ENCODE measurements around the gene GNA14. TPM values are rescaled to one million over a fixed set of nuclear protein-coding genes. Genes with fewer than 3 reads are reported as not detected.

GNA14 gene
- total and polyA plus RNA-seq, 4 donors, result 3.3 to 6.1 (median 4.9) TPM

GRCh38 chr9:77531400-77531799 lies 116.7 kb downstream of the GNA14 start:
- no peaks in the 10 kb centered on the region for H3K36me3 ChIP-seq (ENCODE audit: control insufficient read depth, insufficient read depth, low read length)
- no peak overlapping the region for H3K4me3 ChIP-seq (ENCODE audit: low read depth, low read length)
- no peaks in the 10 kb centered on the region for H3K27me3 ChIP-seq (ENCODE audit: control insufficient read depth, insufficient read depth, low read length)
- WGBS (ENCODE audit: insufficient coverage), result 100% methylated on average over 3 of the region's 4 CpGs
- H3K4me1 ChIP-seq (ENCODE audit: control insufficient read depth, insufficient read depth, low read length), result peaks cover 10% of the 10 kb centered on the region
- no peaks in the 10 kb centered on the region for H3K9me3 ChIP-seq (ENCODE audit: control insufficient read depth, insufficient read depth, low read length)
- DNase-seq (ENCODE audit: low read depth in 4 of 6, low spot score in 6 of 6), result no peak
- no peak overlapping the region for H3K27ac ChIP-seq (ENCODE audit: low read depth, low read length)

DNA sequence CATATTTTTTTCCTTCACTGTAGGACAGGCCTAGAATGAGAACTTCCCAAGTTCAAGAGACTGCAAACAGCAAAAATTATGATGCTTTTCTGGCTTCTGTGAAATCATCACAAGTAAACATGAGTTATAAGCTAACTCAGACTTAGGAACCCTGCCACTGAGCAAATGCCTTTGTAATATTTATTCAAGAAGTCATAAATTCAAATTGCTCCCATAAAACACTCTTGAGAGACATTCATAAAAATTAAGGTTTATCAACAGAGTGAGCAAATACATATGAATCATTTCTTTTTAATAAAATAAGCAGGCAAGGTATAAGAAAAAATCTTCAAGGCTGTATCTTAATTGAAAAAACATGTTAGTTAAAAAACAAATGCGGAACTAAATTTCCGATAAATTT lies 124.2 kb downstream of the GNA14 start:
- H3K9me3 ChIP-seq (ENCODE audit: control insufficient read depth, insufficient read depth, low read length), result no peaks in the 10 kb centered on the region
- no peak overlapping the region for H3K27ac ChIP-seq (ENCODE audit: low read depth, low read length)
- no peaks in the 10 kb centered on the region for H3K36me3 ChIP-seq (ENCODE audit: control insufficient read depth, insufficient read depth, low read length)
- no peaks in the 10 kb centered on the region for H3K27me3 ChIP-seq (ENCODE audit: control insufficient read depth, insufficient read depth, low read length)
- peak in 1 of 6 donors; percentile 68 for DNase-seq (ENCODE audit: low read depth in 4 of 6, low spot score in 6 of 6)
- peaks cover 9% of the 10 kb centered on the region for H3K4me1 ChIP-seq (ENCODE audit: control insufficient read depth, insufficient read depth, low read length)
- no CpG with 5 or more reads among the region's 2 CpGs for WGBS (ENCODE audit: insufficient coverage)
- H3K4me3 ChIP-seq (ENCODE audit: low read depth, low read length), result no peak overlapping the region

DNA sequence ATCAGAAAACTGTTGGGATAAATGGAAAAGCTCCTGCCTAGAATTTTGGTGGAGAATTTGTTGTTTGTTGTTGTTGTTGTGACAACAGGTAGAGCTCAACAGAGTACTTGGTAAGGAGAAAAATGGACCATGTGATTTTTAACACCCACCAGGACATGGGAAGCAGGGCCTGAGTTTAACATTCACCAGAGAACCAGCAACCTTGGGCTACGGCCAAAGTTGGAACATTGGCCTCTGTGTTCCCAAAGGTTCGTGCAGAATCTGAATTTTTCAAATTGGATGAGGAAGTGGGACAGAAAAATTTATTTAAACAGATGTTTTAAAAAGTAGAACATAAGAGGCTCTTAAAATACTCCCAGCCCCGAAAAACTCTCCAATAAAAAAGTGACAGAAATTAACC lies 127.0 kb downstream of the GNA14 start:
- DNase-seq (ENCODE audit: low read depth in 4 of 6, low spot score in 6 of 6), result peak in 5 of 6 donors; percentile 52 to 79 (median 64)
- Histone ChIP-seq H3K4me1 (ENCODE audit: control insufficient read depth, insufficient read depth, low read length) (peaks cover 9% of the 10 kb centered on the region), H3K27ac (ENCODE audit: low read depth, low read length) (peak overlapping the region; percentile 10), H3K27me3 (ENCODE audit: control insufficient read depth, insufficient read depth, low read length) (no peaks in the 10 kb centered on the region), H3K36me3 (ENCODE audit: control insufficient read depth, insufficient read depth, low read length) (no peaks in the 10 kb centered on the region), H3K9me3 (ENCODE audit: control insufficient read depth, insufficient read depth, low read length) (no peaks in the 10 kb centered on the region), H3K4me3 (ENCODE audit: low read depth, low read length) (no peak overlapping the region)
- WGBS (ENCODE audit: insufficient coverage), result no CpG with 5 or more reads among the region's 3 CpGs

DNA sequence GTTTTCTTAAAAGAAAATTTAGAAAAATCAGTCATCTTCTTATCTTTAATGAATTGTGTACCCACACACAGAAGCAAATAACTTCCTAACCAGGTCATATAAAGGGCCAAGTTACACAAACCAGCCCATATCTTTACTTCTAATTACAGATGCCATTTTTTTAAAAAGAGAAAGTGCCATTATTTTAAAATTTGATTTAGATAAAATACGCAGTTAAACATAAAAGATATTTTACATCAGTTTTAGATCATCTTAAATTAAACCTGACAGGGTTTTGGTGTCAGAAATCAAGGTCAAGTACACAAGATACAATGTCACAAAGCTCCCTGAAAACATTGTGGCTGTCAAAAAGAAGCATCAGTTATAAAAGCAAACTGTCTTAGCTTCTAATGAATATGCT lies 129.4 kb downstream of the GNA14 start:
- no peaks in the 10 kb centered on the region for H3K27me3 ChIP-seq (ENCODE audit: control insufficient read depth, insufficient read depth, low read length)
- H3K4me3 ChIP-seq (ENCODE audit: low read depth, low read length), result no peak overlapping the region
- H3K27ac ChIP-seq (ENCODE audit: low read depth, low read length), result no peak overlapping the region
- no peaks in the 10 kb centered on the region for H3K9me3 ChIP-seq (ENCODE audit: control insufficient read depth, insufficient read depth, low read length)
- no CpG with 5 or more reads among the region's 1 CpG for WGBS (ENCODE audit: insufficient coverage)
- no peaks in the 10 kb centered on the region for H3K36me3 ChIP-seq (ENCODE audit: control insufficient read depth, insufficient read depth, low read length)
- H3K4me1 ChIP-seq (ENCODE audit: control insufficient read depth, insufficient read depth, low read length), result peaks cover 9% of the 10 kb centered on the region
- no peak for DNase-seq (ENCODE audit: low read depth in 4 of 6, low spot score in 6 of 6)

- Histone ChIP-seq H3K27ac (ENCODE audit: low read depth, low read length) (no peak overlapping the region), H3K4me3 (ENCODE audit: low read depth, low read length) (no peak overlapping the region), H3K9me3 (ENCODE audit: control insufficient read depth, insufficient read depth, low read length) (no peaks in the 10 kb centered on the region), H3K36me3 (ENCODE audit: control insufficient read depth, insufficient read depth, low read length) (no peaks in the 10 kb centered on the region), H3K27me3 (ENCODE audit: control insufficient read depth, insufficient read depth, low read length) (no peaks in the 10 kb centered on the region), H3K4me1 (ENCODE audit: control insufficient read depth, insufficient read depth, low read length) (peaks cover 5% of the 10 kb centered on the region)
- peak in 1 of 6 donors; percentile 26 for DNase-seq (ENCODE audit: low read depth in 4 of 6, low spot score in 6 of 6)
- 60% methylated on average over 1 of the region's 6 CpGs for WGBS (ENCODE audit: insufficient coverage)
These were observed 131.3 kb downstream of the GNA14 start for GRCh38 chr9:77516781-77517180.

GRCh38 chr9:77514886-77515711 lies 133.0 kb downstream of the GNA14 start:
- H3K27ac ChIP-seq (ENCODE audit: low read depth, low read length), result peak overlapping the region; percentile 13

DNA sequence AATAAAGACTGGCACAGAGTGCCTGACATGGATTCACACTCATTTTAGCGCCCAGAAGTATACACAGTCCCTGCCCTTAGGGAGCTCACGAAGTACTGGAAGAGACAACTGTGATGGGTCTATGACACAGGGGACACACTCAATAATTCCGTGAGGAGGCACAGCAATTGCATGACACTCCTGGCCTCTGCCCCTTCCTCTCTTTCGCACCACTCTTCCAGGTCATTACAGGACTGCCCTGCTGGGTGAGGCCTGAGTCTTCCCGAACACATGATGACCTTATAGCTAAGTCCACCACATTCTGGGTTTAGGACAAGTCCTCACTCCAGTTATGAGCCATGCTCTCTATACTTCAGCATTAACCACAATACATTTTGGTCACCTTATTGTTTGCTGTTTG lies 134.7 kb downstream of the GNA14 start:
- DNase-seq (ENCODE audit: low read depth in 4 of 6, low spot score in 6 of 6), result no peak
- peaks cover 3% of the 10 kb centered on the region for H3K4me1 ChIP-seq (ENCODE audit: control insufficient read depth, insufficient read depth, low read length)
- no peaks in the 10 kb centered on the region for H3K36me3 ChIP-seq (ENCODE audit: control insufficient read depth, insufficient read depth, low read length)
- 96% methylated on average over 5 of the region's 5 CpGs for WGBS (ENCODE audit: insufficient coverage)
- no peaks in the 10 kb centered on the region for H3K9me3 ChIP-seq (ENCODE audit: control insufficient read depth, insufficient read depth, low read length)
- no peak overlapping the region for H3K4me3 ChIP-seq (ENCODE audit: low read depth, low read length)
- no peak overlapping the region for H3K27ac ChIP-seq (ENCODE audit: low read depth, low read length)
- no peaks in the 10 kb centered on the region for H3K27me3 ChIP-seq (ENCODE audit: control insufficient read depth, insufficient read depth, low read length)

More at GRCh38 chr9:77514886-77515711, 133.0 kb downstream of the GNA14 start:
- H3K4me1 ChIP-seq (ENCODE audit: control insufficient read depth, insufficient read depth, low read length), result peaks cover 3% of the 10 kb centered on the region
- H3K4me3 ChIP-seq (ENCODE audit: low read depth, low read length), result no peak overlapping the region
- no peaks in the 10 kb centered on the region for H3K36me3 ChIP-seq (ENCODE audit: control insufficient read depth, insufficient read depth, low read length)
- no peaks in the 10 kb centered on the region for H3K9me3 ChIP-seq (ENCODE audit: control insufficient read depth, insufficient read depth, low read length)
- no peaks in the 10 kb centered on the region for H3K27me3 ChIP-seq (ENCODE audit: control insufficient read depth, insufficient read depth, low read length)
- 64% methylated on average over 7 of the region's 9 CpGs for WGBS (ENCODE audit: insufficient coverage)
- DNase-seq (ENCODE audit: low read depth in 4 of 6, low spot score in 6 of 6), result peak in 1 of 6 donors; percentile 23

DNA sequence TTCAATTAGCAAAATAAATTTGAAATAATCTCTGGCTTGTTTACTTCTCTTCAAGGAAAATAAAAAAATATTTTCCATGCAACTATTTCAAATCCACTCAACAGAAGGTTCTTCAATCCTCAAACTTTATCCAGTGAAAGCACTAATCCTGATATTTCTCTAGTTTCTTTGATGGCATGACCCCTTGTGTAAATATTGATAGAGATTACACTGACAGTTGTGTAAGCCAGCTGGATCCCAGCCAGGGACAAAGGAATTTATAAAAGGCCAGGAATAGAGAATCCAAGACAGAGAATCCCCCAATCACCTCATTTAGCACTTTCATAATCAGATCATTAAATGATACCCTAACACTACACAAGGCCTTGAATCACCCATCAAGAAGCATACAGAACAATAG lies 135.2 kb downstream of the GNA14 start:
- no peaks in the 10 kb centered on the region for H3K36me3 ChIP-seq (ENCODE audit: control insufficient read depth, insufficient read depth, low read length)
- no peak overlapping the region for H3K4me3 ChIP-seq (ENCODE audit: low read depth, low read length)
- no peaks in the 10 kb centered on the region for H3K9me3 ChIP-seq (ENCODE audit: control insufficient read depth, insufficient read depth, low read length)
- H3K4me1 ChIP-seq (ENCODE audit: control insufficient read depth, insufficient read depth, low read length), result peaks cover 3% of the 10 kb centered on the region
- no peaks in the 10 kb centered on the region for H3K27me3 ChIP-seq (ENCODE audit: control insufficient read depth, insufficient read depth, low read length)
- peak in 1 of 6 donors; percentile 30 for DNase-seq (ENCODE audit: low read depth in 4 of 6, low spot score in 6 of 6)
- no peak overlapping the region for H3K27ac ChIP-seq (ENCODE audit: low read depth, low read length)

GRCh38 chr9:77511525-77511924 lies 136.6 kb downstream of the GNA14 start:
- WGBS (ENCODE audit: insufficient coverage), result 100% methylated on average over 2 of the region's 3 CpGs
- no peaks in the 10 kb centered on the region for H3K9me3 ChIP-seq (ENCODE audit: control insufficient read depth, insufficient read depth, low read length)
- no peak overlapping the region for H3K4me3 ChIP-seq (ENCODE audit: low read depth, low read length)
- H3K27me3 ChIP-seq (ENCODE audit: control insufficient read depth, insufficient read depth, low read length), result no peaks in the 10 kb centered on the region
- H3K27ac ChIP-seq (ENCODE audit: low read depth, low read length), result no peak overlapping the region
- H3K36me3 ChIP-seq (ENCODE audit: control insufficient read depth, insufficient read depth, low read length), result no peaks in the 10 kb centered on the region
- no peak for DNase-seq (ENCODE audit: low read depth in 4 of 6, low spot score in 6 of 6)
- no peaks in the 10 kb centered on the region for H3K4me1 ChIP-seq (ENCODE audit: control insufficient read depth, insufficient read depth, low read length)

DNA sequence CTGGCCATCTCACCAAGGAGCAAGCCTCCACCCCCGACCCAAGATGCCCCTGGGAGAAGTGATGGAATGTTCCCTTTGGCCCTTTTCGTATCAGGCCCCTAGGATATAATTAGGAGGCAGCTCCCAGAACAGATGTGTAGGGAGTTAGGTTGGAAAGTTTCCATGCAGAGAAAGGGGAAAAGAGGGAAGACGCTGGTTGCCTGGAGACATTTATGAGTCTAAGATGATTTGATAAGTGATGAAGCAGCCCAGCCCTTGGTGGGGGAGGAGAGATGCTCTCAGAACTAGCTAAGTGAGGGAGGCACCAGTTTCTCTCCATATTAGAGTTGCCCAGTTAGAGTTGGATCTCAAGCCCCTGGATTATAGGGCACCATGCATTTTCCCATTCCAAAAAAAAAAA lies 137.5 kb downstream of the GNA14 start:
- no peak overlapping the region for H3K4me3 ChIP-seq (ENCODE audit: low read depth, low read length)
- H3K36me3 ChIP-seq (ENCODE audit: control insufficient read depth, insufficient read depth, low read length), result no peaks in the 10 kb centered on the region
- H3K9me3 ChIP-seq (ENCODE audit: control insufficient read depth, insufficient read depth, low read length), result no peaks in the 10 kb centered on the region
- H3K4me1 ChIP-seq (ENCODE audit: control insufficient read depth, insufficient read depth, low read length), result no peaks in the 10 kb centered on the region
- 93% methylated on average over 2 of the region's 3 CpGs for WGBS (ENCODE audit: insufficient coverage)
- no peaks in the 10 kb centered on the region for H3K27me3 ChIP-seq (ENCODE audit: control insufficient read depth, insufficient read depth, low read length)
- no peak for DNase-seq (ENCODE audit: low read depth in 4 of 6, low spot score in 6 of 6)
- H3K27ac ChIP-seq (ENCODE audit: low read depth, low read length), result no peak overlapping the region

Measured in spinal cord (tissue), 10 donors.